ENCODE data around the gene PAPPA. TPM values are rescaled to one million over a fixed set of nuclear protein-coding genes. Genes with fewer than 3 reads are reported as not detected.
A peak's percentile ranks its signal among the peaks of the same experiment; 100 is the strongest.

The PAPPA gene
- total and polyA plus RNA-seq, 2 donors from 2014 or later: 4.2 to 10.2 TPM

DNA sequence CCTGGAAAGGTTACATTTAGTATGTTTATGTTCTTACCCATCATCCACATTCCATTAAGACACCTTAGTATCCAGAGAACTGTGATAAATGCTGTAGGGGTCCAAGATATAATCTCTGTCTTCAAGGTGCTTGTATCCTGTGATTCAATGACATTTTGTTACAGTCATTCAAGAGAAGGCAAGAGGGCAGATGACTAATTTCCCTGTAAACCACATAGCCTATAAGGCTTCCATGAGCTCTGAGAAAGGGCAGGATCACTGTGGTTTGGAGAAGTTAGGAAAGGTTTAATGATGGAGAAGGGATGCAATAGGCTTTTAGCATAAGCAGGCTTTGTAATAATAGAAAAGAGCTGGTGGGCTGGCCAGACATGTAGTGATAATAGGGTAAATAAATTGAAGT is 40.0 kb downstream of the PAPPA start:
- DNase-seq (no peak), FAIRE-seq (no peak)
- Histone ChIP-seq H3K4me1 (ENCODE audit: control insufficient read depth in 2 of 3, insufficient read depth in 2 of 3, low read depth in 1 of 3, low read length in 3 of 3) (no peaks in the 10 kb centered on the region), H3K9me3 (ENCODE audit: control insufficient read depth in 2 of 3, insufficient read depth in 1 of 3, low read length in 3 of 3) (no peaks in the 10 kb centered on the region), H3K4me3 (ENCODE audit: low read length in 3 of 3) (no peak overlapping the region), H3K9ac (ENCODE audit: low read length in 3 of 3) (no peak overlapping the region), H3K27me3 (ENCODE audit: control insufficient read depth, insufficient read depth, low read length) (no peaks in the 10 kb centered on the region), H3K36me3 (ENCODE audit: control insufficient read depth in 2 of 3, insufficient read depth in 3 of 3, low read length in 3 of 3) (no peaks in the 10 kb centered on the region), H3K27ac (ENCODE audit: low read depth in 2 of 2, low read length in 2 of 2) (no peak overlapping the region)
- TF ChIP-seq, protein P1, sequence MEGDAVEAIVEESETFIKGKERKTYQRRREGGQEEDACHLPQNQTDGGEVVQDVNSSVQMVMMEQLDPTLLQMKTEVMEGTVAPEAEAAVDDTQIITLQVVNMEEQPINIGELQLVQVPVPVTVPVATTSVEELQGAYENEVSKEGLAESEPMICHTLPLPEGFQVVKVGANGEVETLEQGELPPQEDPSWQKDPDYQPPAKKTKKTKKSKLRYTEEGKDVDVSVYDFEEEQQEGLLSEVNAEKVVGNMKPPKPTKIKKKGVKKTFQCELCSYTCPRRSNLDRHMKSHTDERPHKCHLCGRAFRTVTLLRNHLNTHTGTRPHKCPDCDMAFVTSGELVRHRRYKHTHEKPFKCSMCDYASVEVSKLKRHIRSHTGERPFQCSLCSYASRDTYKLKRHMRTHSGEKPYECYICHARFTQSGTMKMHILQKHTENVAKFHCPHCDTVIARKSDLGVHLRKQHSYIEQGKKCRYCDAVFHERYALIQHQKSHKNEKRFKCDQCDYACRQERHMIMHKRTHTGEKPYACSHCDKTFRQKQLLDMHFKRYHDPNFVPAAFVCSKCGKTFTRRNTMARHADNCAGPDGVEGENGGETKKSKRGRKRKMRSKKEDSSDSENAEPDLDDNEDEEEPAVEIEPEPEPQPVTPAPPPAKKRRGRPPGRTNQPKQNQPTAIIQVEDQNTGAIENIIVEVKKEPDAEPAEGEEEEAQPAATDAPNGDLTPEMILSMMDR (IDR thresholded peaks at IDR 0.05; ENCODE audit: borderline replicate concordance, extremely low read depth, insufficient read depth): no peak
- intact Hi-C loops (cut with DNase I): no loop called here

GRCh38 chr9:116196806-116197205 is 43.2 kb downstream of the PAPPA start:
- intact Hi-C loops (cut with DNase I): no loop called here
- Histone ChIP-seq H3K4me1 (ENCODE audit: control insufficient read depth in 2 of 3, insufficient read depth in 2 of 3, low read depth in 1 of 3, low read length in 3 of 3) (no peaks in the 10 kb centered on the region), H3K27ac (ENCODE audit: low read depth in 2 of 2, low read length in 2 of 2) (no peak overlapping the region), H3K9ac (ENCODE audit: low read length in 3 of 3) (no peak overlapping the region), H3K4me3 (ENCODE audit: low read length in 3 of 3) (no peak overlapping the region), H3K9me3 (ENCODE audit: control insufficient read depth in 2 of 3, insufficient read depth in 1 of 3, low read length in 3 of 3) (no peaks in the 10 kb centered on the region), H3K27me3 (ENCODE audit: control insufficient read depth, insufficient read depth, low read length) (no peaks in the 10 kb centered on the region), H3K36me3 (ENCODE audit: control insufficient read depth in 2 of 3, insufficient read depth in 3 of 3, low read length in 3 of 3) (no peaks in the 10 kb centered on the region)
- DNase-seq (no peak), FAIRE-seq (no peak)
- TF ChIP-seq, protein P1 (IDR thresholded peaks at IDR 0.05; ENCODE audit: borderline replicate concordance, extremely low read depth, insufficient read depth): no peak

DNA sequence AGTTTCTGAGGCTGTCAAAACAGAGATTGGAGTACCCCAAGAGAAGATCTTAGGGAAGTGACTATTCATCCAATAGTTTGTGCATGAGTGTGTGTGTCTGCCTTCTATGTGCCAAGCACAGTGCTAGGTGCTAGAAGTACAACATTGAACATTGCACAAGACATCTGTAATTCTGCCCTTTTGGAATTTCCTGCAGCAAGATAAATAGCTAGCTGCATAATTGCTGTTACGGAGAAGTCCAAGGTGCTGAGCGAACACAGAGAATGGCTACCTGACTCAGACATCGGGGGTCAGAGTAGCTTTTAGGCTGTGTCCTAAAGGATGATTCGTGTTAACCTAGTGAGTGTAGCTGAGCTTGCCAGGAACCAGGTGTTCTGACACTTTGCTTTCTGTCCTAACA is 44.8 kb downstream of the PAPPA start:
- intact Hi-C loops (cut with DNase I): no loop called here
- Histone ChIP-seq H3K36me3 (ENCODE audit: control insufficient read depth in 2 of 3, insufficient read depth in 3 of 3, low read length in 3 of 3) (no peaks in the 10 kb centered on the region), H3K27me3 (ENCODE audit: control insufficient read depth, insufficient read depth, low read length) (no peaks in the 10 kb centered on the region), H3K9ac (ENCODE audit: low read length in 3 of 3) (no peak overlapping the region), H3K4me3 (ENCODE audit: low read length in 3 of 3) (no peak overlapping the region), H3K27ac (ENCODE audit: low read depth in 2 of 2, low read length in 2 of 2) (peak overlapping the region in 1 of 2 donors; percentile 13), H3K4me1 (ENCODE audit: control insufficient read depth in 2 of 3, insufficient read depth in 2 of 3, low read depth in 1 of 3, low read length in 3 of 3) (no peaks in the 10 kb centered on the region), H3K9me3 (ENCODE audit: control insufficient read depth in 2 of 3, insufficient read depth in 1 of 3, low read length in 3 of 3) (no peaks in the 10 kb centered on the region)
- TF ChIP-seq, protein P1 (IDR thresholded peaks at IDR 0.05; ENCODE audit: borderline replicate concordance, extremely low read depth, insufficient read depth): no peak
- FAIRE-seq: no peak
- no peak for DNase-seq

DNA sequence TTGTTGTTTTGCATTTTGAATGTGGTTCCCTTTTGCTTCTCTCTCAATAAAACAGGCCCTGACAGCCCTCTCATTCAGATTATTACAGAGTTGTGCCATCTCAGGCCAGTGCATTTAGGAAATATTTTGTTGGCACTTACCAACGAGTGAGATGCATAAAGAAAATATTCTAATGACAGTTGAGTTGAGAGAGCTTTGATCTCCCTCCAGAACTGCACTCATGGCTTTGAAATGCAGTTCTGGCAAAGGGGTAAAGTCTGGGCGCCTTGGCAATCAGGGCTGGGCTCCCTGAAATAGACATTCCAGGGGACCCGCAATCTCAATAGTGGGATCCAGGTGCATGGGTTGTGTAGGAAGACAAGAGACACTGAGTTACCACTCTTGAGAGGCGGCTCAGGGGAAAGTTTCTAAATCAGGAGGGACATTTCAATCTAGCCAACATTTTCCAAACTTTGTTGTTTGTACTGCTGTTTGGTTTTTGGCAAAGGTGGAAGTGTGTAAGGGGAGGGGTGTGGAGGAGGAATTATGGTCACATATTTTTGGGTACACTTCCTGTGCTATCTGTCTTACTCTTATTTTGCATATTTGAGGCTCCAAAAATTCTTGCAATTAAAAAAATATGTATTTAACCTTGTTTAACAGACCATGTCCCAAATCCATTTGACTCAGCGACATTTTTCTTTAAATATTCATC is 48.8 kb downstream of the PAPPA start:
- no peaks in the 10 kb centered on the region for H3K36me3 ChIP-seq (ENCODE audit: control insufficient read depth in 2 of 3, insufficient read depth in 3 of 3, low read length in 3 of 3)
- no peaks in the 10 kb centered on the region for H3K27me3 ChIP-seq (ENCODE audit: control insufficient read depth, insufficient read depth, low read length)
- intact Hi-C loops (cut with DNase I): no loop called here
- H3K9me3 ChIP-seq (ENCODE audit: control insufficient read depth in 2 of 3, insufficient read depth in 1 of 3, low read length in 3 of 3): no peaks in the 10 kb centered on the region
- no peak for DNase-seq
- no peak for FAIRE-seq
- no peak overlapping the region for H3K27ac ChIP-seq (ENCODE audit: low read depth in 2 of 2, low read length in 2 of 2)
- no peak overlapping the region for H3K4me3 ChIP-seq (ENCODE audit: low read length in 3 of 3)
- H3K4me1 ChIP-seq (ENCODE audit: control insufficient read depth in 2 of 3, insufficient read depth in 2 of 3, low read depth in 1 of 3, low read length in 3 of 3): no peaks in the 10 kb centered on the region
- no peak overlapping the region for H3K9ac ChIP-seq (ENCODE audit: low read length in 3 of 3)
- TF ChIP-seq, protein P1 (IDR thresholded peaks at IDR 0.05; ENCODE audit: borderline replicate concordance, extremely low read depth, insufficient read depth): no peak
